OCI-LY1 (cell line): ENCODE measurements around the gene GARIN5A.

Source experiments
- CTCF ChIP-seq: fragments of 200-600 bp; sonication (generic), shearing (Covaris generic); IDR thresholded peaks from 2 replicates; pipeline ENCODE4 v1.5.1; 2017; ENCODE audit warnings: mild to moderate bottlenecking, antibody characterized with exemption, low read length, moderate library complexity, mixed read lengths
- EZH2 ChIP-seq: fragments of 200-600 bp; sonication (generic), shearing (Covaris generic); IDR thresholded peaks from 2 replicates; pipeline ENCODE4 v1.8.0; 2017; ENCODE audit warnings: borderline replicate concordance, mixed run types, mild to moderate bottlenecking, antibody characterized with exemption, low read length, moderate library complexity, mixed read lengths

- TF ChIP-seq CTCF (no peak), EZH2 (no peak)
Observed at GRCh38 chr19:50468818-50469217, 7.8 kb downstream of the GARIN5A start.
